T47D (cell line): Measurements from ENCODE around the gene UBA5.
"Not testable (repeated sequence)": the region's sequence is repeated elsewhere in the genome, so short reads cannot be mapped to it uniquely, and the experiment has no call there.

ENCODE experiments used
- DNase-seq, 2 experiments: peaks; one replicate each; pipeline versions ENCODE4 v3.0.0 to v3.0.0-alpha.2; 2011 to 2012; ENCODE audit warnings: low read depth in 1 of 2, low spot score in 1 of 2
- JUND ChIP-seq: IDR thresholded peaks from 2 replicates; pipeline ENCODE4 v1.6.1; 2012; ENCODE audit warnings: low read depth
- in situ Hi-C: cut with HindIII; loops from 2 replicates; pipeline ENCODE4 v1.10.0; 2016; ENCODE audit warnings: low sequenced_read_pairs, low pct_unique_long_range_greater_than_20kb

Gene UBA5

GRCh38 chr3:132660052-132660810, at the start of gene UBA5:
Gene UBA5, plus strand, starts transcription at chr3:132660329. Its CDS starts 209 bp downstream, at chr3:132660538.
- DNase-seq = peak; percentile 64 to 74
- TF ChIP-seq JUND = no peak
- in situ Hi-C loops = no loop called here

DNA sequence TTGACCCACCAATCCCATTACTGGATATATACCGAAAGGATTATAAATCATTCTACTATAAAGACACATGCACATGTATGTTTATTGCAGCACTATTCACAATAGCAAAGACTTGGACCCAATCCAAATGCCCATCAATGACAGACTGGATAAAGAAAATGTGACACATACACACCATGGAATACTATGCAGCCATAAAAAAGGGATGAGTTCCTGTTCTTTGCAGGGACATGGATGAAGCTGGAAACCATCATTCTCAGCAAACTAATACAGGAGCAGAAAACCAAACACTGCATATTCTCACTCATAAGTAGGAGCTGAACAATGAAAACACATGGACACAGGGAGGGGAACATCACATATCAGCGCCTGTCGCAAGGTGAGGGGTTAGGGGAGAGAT, 44.8 kb upstream of the UBA5 start:
- in situ Hi-C loops, DNase-seq: not testable (repeated sequence)

- TF ChIP-seq JUND = no peak
- in situ Hi-C loops = no loop called here
- no peak for DNase-seq
Measured at GRCh38 chr3:132615881-132616280, 44.2 kb upstream of the UBA5 start.

DNA sequence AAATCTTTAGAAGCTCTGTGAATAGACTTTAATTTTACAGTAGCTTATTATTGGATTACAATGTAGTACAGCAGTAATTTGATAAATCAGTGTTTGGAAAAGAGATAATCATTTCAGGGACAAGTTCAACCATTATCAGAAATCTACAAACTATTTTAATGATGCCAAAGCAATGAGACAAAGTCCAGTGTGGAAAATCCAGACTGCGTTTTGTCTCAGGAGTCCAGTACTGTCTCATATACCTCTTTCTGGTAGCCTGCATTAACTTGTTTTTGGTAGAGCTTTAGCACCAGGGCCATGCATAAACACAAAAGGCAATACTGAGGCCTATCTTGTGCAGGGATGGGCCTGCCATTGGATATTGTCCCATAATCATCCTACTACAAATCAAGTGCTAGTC, 43.3 kb upstream of the UBA5 start:
- TF ChIP-seq JUND = no peak
- in situ Hi-C loops = no loop called here
- no peak for DNase-seq

GRCh38 chr3:132622148-132622547, 38.0 kb upstream of the UBA5 start:
- TF ChIP-seq JUND = no peak
- in situ Hi-C loops = no loop called here
- DNase-seq = no peak

DNA sequence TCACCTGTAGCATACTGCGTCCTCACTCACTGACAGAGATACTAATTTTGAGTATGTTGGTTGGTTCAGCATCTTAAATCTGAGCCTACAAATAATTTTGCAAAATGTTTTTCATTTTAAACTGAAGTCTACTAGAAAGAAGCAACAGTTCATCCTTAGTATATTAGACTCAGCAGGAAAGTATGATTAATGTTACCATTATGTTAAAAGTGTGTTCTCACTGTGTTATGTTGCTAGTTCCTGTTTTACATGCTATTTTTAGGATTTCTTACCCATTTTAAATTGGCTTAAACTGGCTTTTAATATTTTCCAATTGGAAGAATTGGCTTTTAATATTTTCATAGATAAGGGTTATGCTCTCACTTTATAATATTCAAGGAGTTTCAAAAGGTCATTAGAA, 37.4 kb upstream of the UBA5 start:
- in situ Hi-C loops = no loop called here
- TF ChIP-seq JUND = no peak
- no peak for DNase-seq

- TF ChIP-seq JUND = no peak
- in situ Hi-C loops = no loop called here
- no peak for DNase-seq
Measured at GRCh38 chr3:132623646-132624045, 36.5 kb upstream of the UBA5 start.

DNA sequence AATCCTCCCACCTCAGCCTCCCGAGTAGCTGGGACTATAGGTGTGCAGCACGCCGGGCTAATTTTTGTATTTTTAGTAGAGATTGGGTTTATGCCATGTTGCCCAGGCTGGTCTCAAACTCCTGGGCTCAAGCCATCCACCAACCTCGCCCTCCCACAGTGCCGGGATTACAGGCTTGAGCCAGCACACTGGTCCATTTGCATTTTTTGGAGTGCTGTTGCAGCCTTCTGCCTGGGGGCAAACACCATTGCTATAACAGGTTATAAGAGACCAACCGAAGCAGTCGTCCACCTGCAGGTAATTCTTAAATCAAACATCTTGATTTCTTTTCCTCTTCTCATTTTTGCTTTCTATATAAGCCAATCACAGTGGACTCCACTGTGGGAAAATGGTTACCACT, 35.3 kb upstream of the UBA5 start:
- TF ChIP-seq JUND = no peak
- DNase-seq = no peak
- in situ Hi-C loops = no loop called here

GRCh38 chr3:132625613-132626012, 34.5 kb upstream of the UBA5 start:
- no peak for TF ChIP-seq JUND
- in situ Hi-C loops = no loop called here
- no peak for DNase-seq

GRCh38 chr3:132626955-132627354, 33.2 kb upstream of the UBA5 start:
- DNase-seq = no peak
- in situ Hi-C loops = no loop called here
- TF ChIP-seq JUND = no peak

DNA sequence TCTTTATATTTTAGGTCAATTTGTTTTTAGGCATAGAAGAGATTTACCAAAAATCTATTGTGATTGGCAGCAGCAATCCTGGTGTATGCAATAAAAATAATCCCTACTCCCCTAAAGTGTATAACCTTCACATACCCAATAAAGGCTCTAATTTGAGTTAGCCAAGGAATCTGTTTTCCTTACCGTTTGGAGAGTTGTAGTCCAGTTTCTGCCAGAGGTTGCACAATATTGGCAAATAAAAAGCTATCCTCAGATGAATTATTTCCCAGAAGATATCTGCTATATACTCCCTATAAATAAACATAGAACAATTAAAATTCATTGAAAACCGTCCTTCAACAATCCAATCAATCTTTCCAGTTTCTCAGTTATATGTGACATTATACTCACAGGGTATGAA, 32.0 kb upstream of the UBA5 start:
- in situ Hi-C loops = no loop called here
- no peak for DNase-seq
- TF ChIP-seq JUND = no peak

- in situ Hi-C loops = no loop called here
- no peak for TF ChIP-seq JUND
- DNase-seq = no peak
Measured at GRCh38 chr3:132629928-132630327, 30.2 kb upstream of the UBA5 start.

DNA sequence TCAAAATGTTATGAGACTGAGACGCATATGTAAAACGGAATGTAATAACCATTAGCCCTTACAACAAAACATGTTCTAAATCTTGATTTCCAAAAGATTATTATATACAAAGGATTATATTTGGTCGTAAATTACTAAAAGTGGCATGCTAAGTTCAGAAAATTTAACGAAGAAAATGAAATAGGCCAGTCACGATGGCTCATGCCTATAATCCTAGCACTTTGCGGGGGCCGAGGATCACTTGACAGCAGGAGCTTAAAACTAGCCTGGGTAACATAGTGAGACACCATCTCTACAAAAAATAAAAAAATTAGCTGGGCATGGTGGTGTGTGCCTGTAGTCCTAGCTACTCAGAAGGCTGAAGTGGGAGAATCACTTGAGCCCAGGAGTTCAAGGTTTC, 29.5 kb upstream of the UBA5 start:
- DNase-seq = no peak
- in situ Hi-C loops = no loop called here
- TF ChIP-seq JUND = no peak

- DNase-seq = no peak
- TF ChIP-seq JUND = no peak
- in situ Hi-C loops = no loop called here
Measured at GRCh38 chr3:132635052-132635451, 25.1 kb upstream of the UBA5 start.

GRCh38 chr3:132637590-132637989, 22.5 kb upstream of the UBA5 start:
- TF ChIP-seq JUND = no peak
- no peak for DNase-seq
- in situ Hi-C loops = no loop called here
